B cell (primary cell): ENCODE measurements around the gene VEGFB. TPM values are rescaled to one million over a fixed set of nuclear protein-coding genes. Genes with fewer than 3 reads are reported as not detected.

Experiments
- ATAC-seq: fragments of 200-7000 bp; cut with Tn5 transposase; one replicate; pipeline ENCODE4 v1.10.0; 2021; ENCODE audit warnings: low read depth, mild to moderate bottlenecking, moderate number of reproducible peaks, moderate library complexity
- CTCF ChIA-PET: fragments of 350-600 bp; sonication (Branson Sonifier 250); formaldehyde crosslinking; loops from one replicate; lab custom pipeline; 2021; ENCODE audit warnings: antibody characterized with exemption, inconsistent platforms; lab: Charles Lee
- POLR2A ChIA-PET: fragments of 350-600 bp; sonication (Branson Sonifier 250); formaldehyde crosslinking; loops from one replicate; lab custom pipeline; 2021; ENCODE audit warnings: antibody characterized with exemption; lab: Charles Lee
- DNase-seq: peaks from one replicate; pipeline ENCODE4 v3.0.0; 2013
- H2AFZ ChIP-seq: 2 replicates; pipeline ENCODE4 v1.6.1; 2012; ENCODE audit warnings: mild to moderate bottlenecking, low read depth, low read length; ENCODE audit not compliant: insufficient read depth, poor library complexity, severe bottlenecking
- H3K27ac ChIP-seq, 2 donors: 1 replicate in 1 of 2; 2 replicates in 1 of 2; pipeline ENCODE4 v1.5.1; 2012 to 2013; ENCODE audit warnings: low read length in 2 of 2, mild to moderate bottlenecking in 2 of 2, moderate library complexity in 1 of 2
- H3K27me3 ChIP-seq, 4 experiments: fragments of 200-600 bp in 1 of 4; sonication (generic) in 1 of 4; replicated peaks in 1 of 4; 1 replicate in 2 of 4; 2 replicates in 2 of 4; pipeline versions ENCODE4 v1.6.1 to v1.7.0; 2013 to 2016; ENCODE audit warnings: low read length in 3 of 4, mild to moderate bottlenecking in 2 of 4, mixed read lengths in 1 of 4, moderate library complexity in 1 of 4; ENCODE audit not compliant: insufficient read depth in 4 of 4, control insufficient read depth in 3 of 4; ENCODE audit errors: control extremely low read depth in 1 of 4
- H3K36me3 ChIP-seq, 2 experiments: replicated peaks in 1 of 2; 1 replicate in 1 of 2; 2 replicates in 1 of 2; pipeline versions ENCODE4 v1.6.1 to v1.7.1; 2013; ENCODE audit warnings: low read length in 1 of 2; ENCODE audit not compliant: insufficient read depth in 2 of 2, control insufficient read depth in 1 of 2; ENCODE audit errors: control extremely low read depth in 1 of 2, extremely low read depth in 1 of 2
- H3K4me1 ChIP-seq, 2 donors: fragments of 200-600 bp in 1 of 2; sonication (generic) in 1 of 2; 1 replicate in 1 of 2; 2 replicates in 1 of 2; pipeline versions ENCODE4 v1.5.1 to v1.6.1; 2013 to 2017; ENCODE audit warnings: low read length in 2 of 2; ENCODE audit not compliant: control insufficient read depth in 2 of 2, insufficient read depth in 2 of 2
- H3K4me2 ChIP-seq: replicated peaks from 2 replicates; pipeline ENCODE3; 2012; ENCODE audit warnings: mild to moderate bottlenecking, low read depth, low read length; ENCODE audit not compliant: poor library complexity, severe bottlenecking
- H3K4me3 ChIP-seq, 5 experiments: fragments of 200-600 bp in 1 of 5; sonication (generic) in 1 of 5; 1 replicate in 3 of 5; 2 replicates in 2 of 5; pipeline versions ENCODE4 v1.5.1 to v1.7.0; 2011 to 2016; ENCODE audit warnings: low read length in 4 of 5, mild to moderate bottlenecking in 4 of 5, low read depth in 2 of 5, control low read depth in 1 of 5, moderate library complexity in 1 of 5; ENCODE audit not compliant: insufficient read depth in 1 of 5; ENCODE audit errors: control extremely low read depth in 1 of 5, extremely low read depth in 1 of 5
- H3K79me2 ChIP-seq: fragments of 200-600 bp; sonication (generic); one replicate; pipeline ENCODE4 v1.6.0; 2016; ENCODE audit warnings: low read length; ENCODE audit not compliant: control insufficient read depth, insufficient read depth
- H3K9ac ChIP-seq: fragments of 200-600 bp; sonication (generic); 2 replicates; pipeline ENCODE4 v1.6.1; 2017; ENCODE audit warnings: mild to moderate bottlenecking, low read length, moderate library complexity
- H3K9me3 ChIP-seq, 3 donors: one replicate each; pipeline versions ENCODE4 v1.6.1 to v1.7.1; 2013; ENCODE audit warnings: low read length in 2 of 3; ENCODE audit not compliant: control insufficient read depth in 2 of 3, insufficient read depth in 1 of 3; ENCODE audit errors: control extremely low read depth in 1 of 3
- H4K20me1 ChIP-seq: 2 replicates; pipeline ENCODE4 v1.6.0; 2012; ENCODE audit warnings: mild to moderate bottlenecking, low read length; ENCODE audit not compliant: insufficient read depth, control insufficient read depth, poor library complexity, severe bottlenecking
- H3K27ac Mint-ChIP-seq: one replicate; pipeline ENCODE4 v1.8.0; 2021; ENCODE audit warnings: mixed read lengths
- H3K27me3 Mint-ChIP-seq: one replicate; pipeline ENCODE4 v1.8.0; 2021; ENCODE audit warnings: mixed read lengths
- H3K4me1 Mint-ChIP-seq: one replicate; pipeline ENCODE4 v1.8.0; 2021; ENCODE audit warnings: mixed read lengths
- H3K4me3 Mint-ChIP-seq: one replicate; pipeline ENCODE4 v1.8.0; 2021; ENCODE audit warnings: mixed read lengths
- H3K9me3 Mint-ChIP-seq: one replicate; pipeline ENCODE4 v1.8.0; 2022; ENCODE audit warnings: mixed read lengths; ENCODE audit not compliant: insufficient read depth
- EZH2 ChIP-seq: IDR thresholded peaks from 2 replicates; pipeline ENCODE4 v1.6.1; 2012; ENCODE audit warnings: borderline replicate concordance, low read depth, mild to moderate bottlenecking, moderate library complexity, low read length; ENCODE audit not compliant: insufficient read depth, poor library complexity, severe bottlenecking
- whole genome bisulfite sequencing: methylation state at CpG from one replicate; pipeline ENCODE4 v1.1.5; 2013; ENCODE audit warnings: missing lambda C conversion rate; ENCODE audit not compliant: insufficient coverage; 5-methylcytosine and 5-hydroxymethylcytosine counted together
- intact Hi-C: fragments of 100-400 bp; cut with micrococcal nuclease; formaldehyde crosslinking; loops from one replicate; pipeline ENCODE4 v1.10.0; 2022
- polyA plus RNA-seq: library from polyadenylated mRNA; depleted of rRNA; stranded (reverse); fragments of >200 nt; gene quantifications from 2 replicates; pipeline ENCODE4 v1.2.3, GENCODE V29; 2012
- total RNA-seq, 2 donors: library from RNA; stranded (reverse); fragments of 120-200 nt in 1 of 2; gene quantifications; 1 replicate in 1 of 2; 2 replicates in 1 of 2; pipeline versions ENCODE4 v1.2.3 to v1.2.4, GENCODE V29; 2013 to 2022
- TF ChIP-seq, protein P1 (sequence below): fragments of 200-600 bp; IDR thresholded peaks from one replicate; pipeline ENCODE4 v1.8.0; 2022; ENCODE audit warnings: antibody characterized with exemption, mild to moderate bottlenecking

VEGFB gene
- total and polyA plus RNA-seq, 2 donors (not counting 1 experiment from before 2014, with no cell fraction given), result 56.4 to 152 TPM

GRCh38 chr11:64269540-64270220, 35.3 kb downstream of the VEGFB start:
- peak; percentile 99 for DNase-seq
- intact Hi-C loops, result loop anchor here (1.0 kb wide), 9 partner anchors 16 to 84 kb away; partner anchors contain the start of genes DNAJC4, FKBP2, GPR137 and NUDT22

More at GRCh38 chr11:64269540-64270220, 35.3 kb downstream of the VEGFB start:
- H3K9me3 Mint-ChIP-seq, result no peaks in the 10 kb centered on the region
- H4K20me1 ChIP-seq, result no peaks in the 10 kb centered on the region
- ATAC-seq, result peak; percentile 73
- peaks cover 0 to 3% (median 0%) of the 10 kb centered on the region in 3 donors for H3K9me3 ChIP-seq
- under 1% methylated on average over 58 of the region's 58 CpGs for WGBS
- H3K4me2 ChIP-seq, result peak overlapping the region; percentile 92
- peak overlapping the region; percentile 100 for H3K4me3 Mint-ChIP-seq
- peak overlapping the region; percentile 99 for H3K27ac Mint-ChIP-seq
- peak overlapping the region; percentile 76 for H3K9ac ChIP-seq
- H3K36me3 ChIP-seq, result no peaks in the 10 kb centered on the region
- H3K27me3 ChIP-seq, result no peaks in the 10 kb centered on the region
- no peaks in the 10 kb centered on the region for H3K79me2 ChIP-seq
- H3K4me1 ChIP-seq, result peaks cover 14 to 29% of the 10 kb centered on the region in 2 donors
- POLR2A ChIA-PET, result interaction anchor here (0.6 to 4.6 kb wide), 19 partner anchors 14 to 1623 kb away, joined by 3 to 67 read pairs (median 4); partner anchors contain the start of genes BAD, CCDC88B, FERMT3 and FKBP2
- no peaks in the 10 kb centered on the region for H3K27me3 Mint-ChIP-seq
- CTCF ChIA-PET, result interaction anchor here (1.0 to 5.7 kb wide), 9 partner anchors 11 to 419 kb away, joined by 3 to 73 read pairs (median 11); partner anchors contain the start of genes BAD, CATSPERZ, ESRRA and FERMT3
- TF ChIP-seq, protein P1, sequence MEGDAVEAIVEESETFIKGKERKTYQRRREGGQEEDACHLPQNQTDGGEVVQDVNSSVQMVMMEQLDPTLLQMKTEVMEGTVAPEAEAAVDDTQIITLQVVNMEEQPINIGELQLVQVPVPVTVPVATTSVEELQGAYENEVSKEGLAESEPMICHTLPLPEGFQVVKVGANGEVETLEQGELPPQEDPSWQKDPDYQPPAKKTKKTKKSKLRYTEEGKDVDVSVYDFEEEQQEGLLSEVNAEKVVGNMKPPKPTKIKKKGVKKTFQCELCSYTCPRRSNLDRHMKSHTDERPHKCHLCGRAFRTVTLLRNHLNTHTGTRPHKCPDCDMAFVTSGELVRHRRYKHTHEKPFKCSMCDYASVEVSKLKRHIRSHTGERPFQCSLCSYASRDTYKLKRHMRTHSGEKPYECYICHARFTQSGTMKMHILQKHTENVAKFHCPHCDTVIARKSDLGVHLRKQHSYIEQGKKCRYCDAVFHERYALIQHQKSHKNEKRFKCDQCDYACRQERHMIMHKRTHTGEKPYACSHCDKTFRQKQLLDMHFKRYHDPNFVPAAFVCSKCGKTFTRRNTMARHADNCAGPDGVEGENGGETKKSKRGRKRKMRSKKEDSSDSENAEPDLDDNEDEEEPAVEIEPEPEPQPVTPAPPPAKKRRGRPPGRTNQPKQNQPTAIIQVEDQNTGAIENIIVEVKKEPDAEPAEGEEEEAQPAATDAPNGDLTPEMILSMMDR, result peak; percentile 37
- TF ChIP-seq EZH2, result no peak
- H3K27ac ChIP-seq, result peak overlapping the region; percentile 89 to 91
- H2AFZ ChIP-seq, result peak overlapping the region; percentile 75
- peaks cover 19% of the 10 kb centered on the region for H3K4me1 Mint-ChIP-seq
- H3K4me3 ChIP-seq, result peak overlapping the region; percentile 79 to 96 (median 87)
